Naive B cell (primary cell): ENCODE measurements around the gene ASTN1. TPM values are rescaled to one million over a fixed set of nuclear protein-coding genes. Genes with fewer than 3 reads are reported as not detected.
A peak's percentile ranks its signal among the peaks of the same experiment; 100 is the strongest.

Experiments
- ATAC-seq, 2 donors: fragments of 150-1000 bp; cut with Tn5 transposase; 2 replicates each; pipeline ENCODE4 v1.10.0; 2021; ENCODE audit warnings: low read depth in 2 of 2, mild to moderate bottlenecking in 2 of 2, moderate library complexity in 2 of 2
- DNase-seq: peaks from one replicate; pipeline ENCODE4 v3.0.0; 2022
- H3K27ac Mint-ChIP-seq, 6 donors: one replicate each; pipeline ENCODE4 v1.8.0; 2020 to 2022; ENCODE audit warnings: mild to moderate bottlenecking in 6 of 6, mixed read lengths in 6 of 6, moderate library complexity in 5 of 6, inconsistent platforms in 2 of 6
- H3K27me3 Mint-ChIP-seq, 3 donors: one replicate each; pipeline ENCODE4 v1.8.0; 2021 to 2022; ENCODE audit warnings: mixed read lengths in 3 of 3, mild to moderate bottlenecking in 1 of 3
- H3K36me3 Mint-ChIP-seq, 2 donors: one replicate each; pipeline ENCODE4 v1.8.0; 2020 to 2022; ENCODE audit warnings: mixed read lengths in 2 of 2, inconsistent platforms in 1 of 2, mild to moderate bottlenecking in 1 of 2
- H3K4me1 Mint-ChIP-seq, 3 donors: one replicate each; pipeline ENCODE4 v1.8.0; 2020 to 2022; ENCODE audit warnings: mixed read lengths in 3 of 3, inconsistent platforms in 1 of 3, mild to moderate bottlenecking in 1 of 3, moderate library complexity in 1 of 3
- H3K4me3 Mint-ChIP-seq, 8 donors: one replicate each; pipeline ENCODE4 v1.8.0; 2020 to 2022; ENCODE audit warnings: mild to moderate bottlenecking in 8 of 8, mixed read lengths in 8 of 8, moderate library complexity in 8 of 8, inconsistent platforms in 2 of 8
- H3K9me3 Mint-ChIP-seq, 7 donors: one replicate each; pipeline ENCODE4 v1.8.0; 2020 to 2022; ENCODE audit warnings: mixed read lengths in 7 of 7, mild to moderate bottlenecking in 5 of 7, inconsistent platforms in 2 of 7, moderate library complexity in 1 of 7
- polyA plus RNA-seq, 6 donors: library from polyadenylated mRNA; unstranded; fragments of 300-500 nt; fragmentation: Illumina TruSeq; gene quantifications; one replicate each; pipeline ENCODE4 v1.2.3, GENCODE V29; 2021; ENCODE audit warnings: low read depth in 6 of 6

Gene ASTN1
- polyA plus RNA-seq, 6 donors from 2014 or later = not detected

- DNase-seq (no peak), ATAC-seq (no peak)
- Mint-ChIP-seq H3K36me3 (no peaks in the 10 kb centered on the region), H3K27ac (no peak overlapping the region), H3K27me3 (peaks cover 27 to 33% (median 31%) of the 10 kb centered on the region in 3 donors), H3K4me1 (no peaks in the 10 kb centered on the region), H3K9me3 (no peaks in the 10 kb centered on the region), H3K4me3 (no peak overlapping the region)
Observed at GRCh38 chr1:176843352-176844297, 320.9 kb downstream of the ASTN1 start.

- ATAC-seq (no peak), DNase-seq (no peak)
- no peaks in the 10 kb centered on the region for H3K9me3 Mint-ChIP-seq
- no peaks in the 10 kb centered on the region for H3K4me1 Mint-ChIP-seq
- H3K4me3 Mint-ChIP-seq = no peak overlapping the region
- no peaks in the 10 kb centered on the region for H3K36me3 Mint-ChIP-seq
- peaks cover 24 to 40% (median 32%) of the 10 kb centered on the region in 3 donors for H3K27me3 Mint-ChIP-seq
- no peak overlapping the region for H3K27ac Mint-ChIP-seq
Observed at GRCh38 chr1:176841238-176841637, 323.3 kb downstream of the ASTN1 start.

- ATAC-seq = no peak
- H3K27me3 Mint-ChIP-seq = peaks cover 23 to 27% (median 24%) of the 10 kb centered on the region in 3 donors
Observed at GRCh38 chr1:176839216-176839615, 325.3 kb downstream of the ASTN1 start.

GRCh38 chr1:176838276-176838995 lies 326.1 kb downstream of the ASTN1 start:
- H3K27ac Mint-ChIP-seq = peak overlapping the region in 1 of 6 donors; percentile 23
- H3K4me3 Mint-ChIP-seq = no peak overlapping the region
- ATAC-seq = no peak
- H3K4me1 Mint-ChIP-seq = no peaks in the 10 kb centered on the region
- H3K27me3 Mint-ChIP-seq = peaks cover 17 to 27% (median 19%) of the 10 kb centered on the region in 3 donors
- H3K9me3 Mint-ChIP-seq = peaks cover 0 to under 1% (median 0%) of the 10 kb centered on the region in 7 donors
- DNase-seq = no peak
- H3K36me3 Mint-ChIP-seq = no peaks in the 10 kb centered on the region

More at GRCh38 chr1:176839216-176839615, 325.3 kb downstream of the ASTN1 start:
- no peaks in the 10 kb centered on the region for H3K9me3 Mint-ChIP-seq
- H3K36me3 Mint-ChIP-seq = no peaks in the 10 kb centered on the region
- DNase-seq = no peak
- H3K4me3 Mint-ChIP-seq = no peak overlapping the region
- H3K4me1 Mint-ChIP-seq = no peaks in the 10 kb centered on the region
- H3K27ac Mint-ChIP-seq = no peak overlapping the region

GRCh38 chr1:176837708-176838107 lies 326.8 kb downstream of the ASTN1 start:
- Mint-ChIP-seq H3K4me1 (no peaks in the 10 kb centered on the region), H3K9me3 (peaks cover 0 to 7% (median 0%) of the 10 kb centered on the region in 7 donors), H3K36me3 (no peaks in the 10 kb centered on the region), H3K27ac (no peak overlapping the region), H3K27me3 (peaks cover 14 to 27% (median 19%) of the 10 kb centered on the region in 3 donors), H3K4me3 (no peak overlapping the region)
- DNase-seq (no peak), ATAC-seq (no peak)

- Mint-ChIP-seq H3K27ac (no peak overlapping the region), H3K9me3 (peaks cover 0 to 15% (median 0%) of the 10 kb centered on the region in 7 donors), H3K4me3 (no peak overlapping the region), H3K27me3 (peaks cover 0 to 4% (median 0%) of the 10 kb centered on the region in 3 donors), H3K4me1 (no peaks in the 10 kb centered on the region), H3K36me3 (no peaks in the 10 kb centered on the region)
- ATAC-seq = no peak
- no peak for DNase-seq
Observed at GRCh38 chr1:176831150-176831549, 333.4 kb downstream of the ASTN1 start.

GRCh38 chr1:176829261-176829660 lies 335.3 kb downstream of the ASTN1 start:
- no peak for ATAC-seq
- Mint-ChIP-seq H3K27ac (peak overlapping the region in 1 of 6 donors; percentile 5), H3K4me1 (no peaks in the 10 kb centered on the region), H3K27me3 (peaks cover 0 to 6% (median 0%) of the 10 kb centered on the region in 3 donors), H3K36me3 (no peaks in the 10 kb centered on the region), H3K4me3 (no peak overlapping the region), H3K9me3 (peaks cover 0 to 24% (median 2%) of the 10 kb centered on the region in 7 donors)
- DNase-seq = no peak

GRCh38 chr1:176826265-176826664 lies 338.2 kb downstream of the ASTN1 start:
- Mint-ChIP-seq H3K9me3 (peaks cover 0 to 16% (median 2%) of the 10 kb centered on the region in 7 donors), H3K36me3 (no peaks in the 10 kb centered on the region), H3K4me1 (no peaks in the 10 kb centered on the region), H3K4me3 (no peak overlapping the region), H3K27me3 (peaks cover 0 to 6% (median 0%) of the 10 kb centered on the region in 3 donors), H3K27ac (no peak overlapping the region)
- ATAC-seq = no peak
- no peak for DNase-seq

GRCh38 chr1:176820391-176821031 lies 344.0 kb downstream of the ASTN1 start:
- Mint-ChIP-seq H3K27ac (no peak overlapping the region), H3K4me3 (no peak overlapping the region), H3K4me1 (no peaks in the 10 kb centered on the region), H3K36me3 (no peaks in the 10 kb centered on the region), H3K9me3 (peaks cover 0 to 6% (median 0%) of the 10 kb centered on the region in 7 donors), H3K27me3 (no peaks in the 10 kb centered on the region)
- ATAC-seq = no peak
- no peak for DNase-seq

GRCh38 chr1:176816232-176816631 lies 348.3 kb downstream of the ASTN1 start:
- no peaks in the 10 kb centered on the region for H3K36me3 Mint-ChIP-seq
- peaks cover 6 to 10% (median 7%) of the 10 kb centered on the region in 3 donors for H3K27me3 Mint-ChIP-seq
- H3K4me3 Mint-ChIP-seq = no peak overlapping the region
- DNase-seq (no peak), ATAC-seq (no peak)
- no peaks in the 10 kb centered on the region for H3K9me3 Mint-ChIP-seq
- no peak overlapping the region for H3K27ac Mint-ChIP-seq
- no peaks in the 10 kb centered on the region for H3K4me1 Mint-ChIP-seq

GRCh38 chr1:176815621-176816020 lies 348.9 kb downstream of the ASTN1 start:
- no peak overlapping the region for H3K4me3 Mint-ChIP-seq
- H3K27me3 Mint-ChIP-seq = peaks cover 6 to 10% (median 7%) of the 10 kb centered on the region in 3 donors
- H3K27ac Mint-ChIP-seq = no peak overlapping the region
- H3K9me3 Mint-ChIP-seq = no peaks in the 10 kb centered on the region
- DNase-seq (no peak), ATAC-seq (no peak)
- H3K4me1 Mint-ChIP-seq = no peaks in the 10 kb centered on the region
- H3K36me3 Mint-ChIP-seq = no peaks in the 10 kb centered on the region

GRCh38 chr1:176811511-176812288 lies 352.8 kb downstream of the ASTN1 start:
- ATAC-seq = no peak
- peaks cover 0 to 4% (median 0%) of the 10 kb centered on the region in 7 donors for H3K9me3 Mint-ChIP-seq
- DNase-seq = no peak
- H3K4me1 Mint-ChIP-seq = no peaks in the 10 kb centered on the region
- no peaks in the 10 kb centered on the region for H3K36me3 Mint-ChIP-seq
- H3K27me3 Mint-ChIP-seq = peaks cover 6 to 10% (median 7%) of the 10 kb centered on the region in 3 donors
- H3K27ac Mint-ChIP-seq = no peak overlapping the region
- H3K4me3 Mint-ChIP-seq = no peak overlapping the region
